GM12878 (cell line): ENCODE measurements around the gene GTPBP1. TPM values are rescaled to one million over a fixed set of nuclear protein-coding genes. Genes with fewer than 3 reads are reported as not detected.

Experiments
- ATAC-seq: fragments of 200-7000 bp; cut with Tn5 transposase; 3 replicates; pipeline ENCODE4 v1.9.1; 2020; ENCODE audit warnings: mild to moderate bottlenecking, moderate library complexity
- BruUV-seq: library from RNA; stranded (reverse); fragments of 400-500 nt; replicated peaks from 2 replicates; lab custom pipeline; 2021; lab: Mats Ljungman, UMichigan
- CTCF ChIA-PET: fragments of 300-600 bp; sonication (Branson Sonifier 250); formaldehyde crosslinking; extraction: SDS; loops from one replicate; lab custom pipeline; 2021; ENCODE audit warnings: inconsistent platforms; lab: Yijun Ruan, JAX
- POLR2A ChIA-PET: fragments of 350-600 bp; formaldehyde crosslinking; extraction: SDS; loops from one replicate; lab custom pipeline; 2021; ENCODE audit warnings: inconsistent platforms; lab: Charles Lee
- RAD21 ChIA-PET: fragments of 300-600 bp; sonication (Branson Sonifier 250); formaldehyde crosslinking; loops from one replicate; lab custom pipeline; 2023; ENCODE audit warnings: antibody characterized with exemption; ENCODE audit not compliant: unreplicated experiment; lab: Charles Lee
- SMC1A ChIA-PET: fragments of 300-600 bp; sonication (Branson Sonifier 250); formaldehyde crosslinking; loops from one replicate; lab custom pipeline; 2023; ENCODE audit not compliant: unreplicated experiment, uncharacterized antibody; lab: Charles Lee
- DNase-seq: peaks from one replicate; pipeline ENCODE4 v3.0.0-alpha.2; 2011; ENCODE audit warnings: low read depth, low spot score
- FAIRE-seq: peaks from 3 replicates; lab custom pipeline; 2011; peaks lifted over from hg19 to GRCh38; lab: Jason Lieb, UNC
- H2AFZ ChIP-seq: 2 replicates; pipeline ENCODE4 v1.6.0; 2011; ENCODE audit warnings: low read depth, low read length, control low read depth; ENCODE audit not compliant: control insufficient read depth
- H3K27ac ChIP-seq: 2 replicates; pipeline ENCODE4 v1.5.1; 2011; ENCODE audit warnings: control low read depth; ENCODE audit not compliant: control insufficient read depth, insufficient read depth
- H3K27me3 ChIP-seq, 2 experiments: replicated peaks in 1 of 2; 2 replicates each; pipeline versions ENCODE4 v1.6.0 to v1.6.1; 2011; ENCODE audit warnings: low read length in 1 of 2; ENCODE audit not compliant: control insufficient read depth in 2 of 2, insufficient read depth in 2 of 2
- H3K36me3 ChIP-seq, 2 experiments: 2 replicates each; pipeline ENCODE4 v1.5.1; 2011; ENCODE audit warnings: low read length in 1 of 2; ENCODE audit not compliant: control insufficient read depth in 2 of 2, insufficient read depth in 2 of 2
- H3K4me1 ChIP-seq: 2 replicates; pipeline ENCODE4 v1.6.1; 2011; ENCODE audit warnings: mild to moderate bottlenecking, low read length, moderate library complexity, mixed read lengths; ENCODE audit not compliant: control insufficient read depth, insufficient read depth
- H3K4me2 ChIP-seq: 2 replicates; pipeline ENCODE4 v1.6.0; 2011; ENCODE audit warnings: control low read depth; ENCODE audit not compliant: control insufficient read depth, insufficient read depth
- H3K4me3 ChIP-seq: fragments of 200-600 bp; sonication (generic); 2 replicates; pipeline ENCODE4 v1.5.1; 2016
- H3K79me2 ChIP-seq: 2 replicates; pipeline ENCODE4 v1.6.0; 2011; ENCODE audit warnings: low read length; ENCODE audit not compliant: control insufficient read depth, insufficient read depth
- H3K9ac ChIP-seq: 2 replicates; pipeline ENCODE4 v1.8.0; 2011; ENCODE audit warnings: low read length, control low read depth, mixed read lengths; ENCODE audit not compliant: control insufficient read depth, insufficient read depth
- H3K9me3 ChIP-seq: replicated peaks from 3 replicates; pipeline ENCODE4 v1.5.1; 2011; ENCODE audit warnings: mild to moderate bottlenecking, low read length; ENCODE audit not compliant: control insufficient read depth, insufficient read depth
- H4K20me1 ChIP-seq: 2 replicates; pipeline ENCODE4 v1.6.0; 2011; ENCODE audit not compliant: control insufficient read depth, insufficient read depth
- BHLHE40 ChIP-seq, 2 experiments: fragments of 450-650 bp in 1 of 2; IDR thresholded peaks; 2 replicates each; pipeline ENCODE4 v1.6.1; 2011 to 2017; ENCODE audit warnings: low read depth in 2 of 2, borderline replicate concordance in 1 of 2, improper control_type of control experiment in 1 of 2, low read length in 1 of 2, mild to moderate bottlenecking in 1 of 2
- EZH2 ChIP-seq: IDR thresholded peaks from 2 replicates; pipeline ENCODE4 v1.6.1; 2012; ENCODE audit warnings: low read depth, mild to moderate bottlenecking, control low read depth, inconsistent platforms, low read length, borderline replicate concordance; ENCODE audit not compliant: control insufficient read depth
- RFX5 ChIP-seq: IDR thresholded peaks from 2 replicates; pipeline ENCODE4 v1.6.1; 2011; ENCODE audit warnings: low read depth, low read length, improper control_type of control experiment
- SIX5 ChIP-seq: IDR thresholded peaks from 2 replicates; pipeline ENCODE4 v1.6.1; 2011; ENCODE audit warnings: mild to moderate bottlenecking, low read depth, low read length, moderate library complexity; ENCODE audit not compliant: severe bottlenecking
- STAT1 ChIP-seq: fragments of 450-650 bp; conservative IDR thresholded peaks from 2 replicates; pipeline ENCODE4 v1.6.1; 2014; ENCODE audit warnings: antibody characterized with exemption, mild to moderate bottlenecking
- ZNF24 ChIP-seq: fragments of 450-650 bp; IDR thresholded peaks from 2 replicates; pipeline ENCODE4 v1.6.1; 2017; ENCODE audit warnings: antibody characterized with exemption, mild to moderate bottlenecking
- WGBS: methylation state at CpG from one replicate; pipeline ENCODE4 v1.1.6; 2016; ENCODE audit warnings: low lambda C conversion rate; ENCODE audit not compliant: insufficient replicate concordance, insufficient coverage; ENCODE audit errors: missing lambda C conversion rate; 5-methylcytosine and 5-hydroxymethylcytosine counted together
- in situ Hi-C: fragments of 300-500 bp; cut with MboI; formaldehyde crosslinking; loops from 9 replicates; pipeline ENCODE4 v1.14.3; 2018; ENCODE audit warnings: mixed read lengths
- intact Hi-C: fragments of 100-400 bp; cut with micrococcal nuclease; formaldehyde crosslinking; loops from one replicate; pipeline ENCODE4 v1.14.2; 2022; ENCODE audit not compliant: unreplicated experiment
- polyA plus RNA-seq, 11 experiments: library from polyadenylated mRNA; depleted of rRNA in 4 of 11; unstranded in 6 of 11; stranded (reverse) in 5 of 11; fragments of >200 nt; fragmentation: Nextera tagmentation in 4 of 11; fragmentation: Illumina TruSeq in 1 of 11; extraction: Ambion mirVana in 4 of 11; extraction: Trizol in 1 of 11; gene quantifications; 1 replicate in 1 of 11; 2 replicates in 10 of 11; pipeline versions ENCODE4 v1.2.1 to v1.2.3, GENCODE V29; 2011 to 2016; ENCODE audit warnings: inconsistent platforms in 2 of 11, missing spikeins in 2 of 11, low read depth in 1 of 11
- total RNA-seq, 4 experiments: library from RNA; depleted of rRNA in 3 of 4; stranded (reverse); fragments of >200 nt in 3 of 4; fragmentation: Illumina TruSeq in 1 of 4; extraction: Trizol in 1 of 4; gene quantifications; 2 replicates each; pipeline versions ENCODE4 v1.2.1 to v1.2.3, GENCODE V29; 2013 to 2021
- TF ChIP-seq, protein P1 (sequence below): IDR thresholded peaks from 2 replicates; pipeline ENCODE4 v1.6.1; 2012; ENCODE audit warnings: low read depth, low read length, improper control_type of control experiment
- TF ChIP-seq, protein P2 (sequence below), 3 experiments: IDR thresholded peaks in 2 of 3; conservative IDR thresholded peaks in 1 of 3; 2 replicates each; pipeline ENCODE4 v1.5.1; 2011; ENCODE audit warnings: low read depth in 3 of 3, low read length in 3 of 3, mild to moderate bottlenecking in 3 of 3, control low read depth in 2 of 3, moderate library complexity in 2 of 3, inconsistent platforms in 1 of 3, mixed read lengths in 1 of 3; ENCODE audit not compliant: control insufficient read depth in 2 of 3, insufficient read depth in 1 of 3; ENCODE audit errors: extremely low read depth in 1 of 3

GTPBP1 gene
- total and polyA plus RNA-seq, 10 of the 15 experiments (the other 5 are each of a cell fraction or from before 2014, with no cell fraction given) = 0.89 to 63.1 (median 34.2) TPM

DNA sequence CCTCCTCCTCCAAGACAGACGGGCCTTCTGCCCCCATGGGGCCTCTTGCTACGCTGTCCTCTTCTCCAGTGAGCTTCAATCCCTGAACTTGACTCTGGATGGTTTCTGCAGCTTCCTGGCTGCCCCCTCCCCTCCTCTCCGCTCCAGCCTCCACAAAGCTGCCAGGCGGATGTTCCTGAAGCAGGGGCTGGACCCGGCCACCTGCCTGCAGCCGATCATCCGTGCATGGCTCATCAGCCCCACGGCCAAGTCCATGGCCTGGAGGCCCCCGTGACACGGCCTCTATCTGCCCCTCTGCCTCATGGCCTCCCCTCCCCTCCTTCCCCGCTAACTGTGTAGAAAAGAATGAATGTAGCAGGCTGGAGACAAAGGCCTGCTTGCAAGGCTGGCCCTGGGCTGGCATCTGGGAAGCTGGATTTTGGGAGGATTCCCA, 56.8 kb downstream of the GTPBP1 start:
- Histone ChIP-seq H3K36me3 (no peaks in the 10 kb centered on the region), H3K9me3 (no peaks in the 10 kb centered on the region), H3K79me2 (no peaks in the 10 kb centered on the region), H2AFZ (no peak overlapping the region), H3K27ac (no peak overlapping the region), H3K9ac (no peak overlapping the region), H3K4me2 (no peak overlapping the region), H3K27me3 (no peaks in the 10 kb centered on the region; a peak in 1 of 4 replicates), H3K4me1 (peaks cover 18% of the 10 kb centered on the region), H4K20me1 (no peaks in the 10 kb centered on the region), H3K4me3 (no peak overlapping the region)
- ChIA-PET SMC1A (interaction anchor here (1.1 kb wide), 1 partner anchor 40 kb away, joined by 3 read pairs; no protein-coding TSS in a partner anchor), CTCF (interaction anchor here (2.2 kb wide), 1 partner anchor 30 kb away, joined by 6 read pairs; no protein-coding TSS in a partner anchor), RAD21 (no interaction called here), POLR2A (no interaction called here)
- in situ Hi-C loops (loop anchor here (10.0 kb wide), 1 partner anchor 362 kb away; no protein-coding TSS in a partner anchor), intact Hi-C loops (loop anchor here (10.0 kb wide), 2 partner anchors 362 to 552 kb away; partner anchors contain the start of gene RPL3)
- FAIRE-seq = no peak
- TF ChIP-seq, protein P1, sequence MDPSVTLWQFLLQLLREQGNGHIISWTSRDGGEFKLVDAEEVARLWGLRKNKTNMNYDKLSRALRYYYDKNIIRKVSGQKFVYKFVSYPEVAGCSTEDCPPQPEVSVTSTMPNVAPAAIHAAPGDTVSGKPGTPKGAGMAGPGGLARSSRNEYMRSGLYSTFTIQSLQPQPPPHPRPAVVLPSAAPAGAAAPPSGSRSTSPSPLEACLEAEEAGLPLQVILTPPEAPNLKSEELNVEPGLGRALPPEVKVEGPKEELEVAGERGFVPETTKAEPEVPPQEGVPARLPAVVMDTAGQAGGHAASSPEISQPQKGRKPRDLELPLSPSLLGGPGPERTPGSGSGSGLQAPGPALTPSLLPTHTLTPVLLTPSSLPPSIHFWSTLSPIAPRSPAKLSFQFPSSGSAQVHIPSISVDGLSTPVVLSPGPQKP = no peak
- TF ChIP-seq, protein P2, sequence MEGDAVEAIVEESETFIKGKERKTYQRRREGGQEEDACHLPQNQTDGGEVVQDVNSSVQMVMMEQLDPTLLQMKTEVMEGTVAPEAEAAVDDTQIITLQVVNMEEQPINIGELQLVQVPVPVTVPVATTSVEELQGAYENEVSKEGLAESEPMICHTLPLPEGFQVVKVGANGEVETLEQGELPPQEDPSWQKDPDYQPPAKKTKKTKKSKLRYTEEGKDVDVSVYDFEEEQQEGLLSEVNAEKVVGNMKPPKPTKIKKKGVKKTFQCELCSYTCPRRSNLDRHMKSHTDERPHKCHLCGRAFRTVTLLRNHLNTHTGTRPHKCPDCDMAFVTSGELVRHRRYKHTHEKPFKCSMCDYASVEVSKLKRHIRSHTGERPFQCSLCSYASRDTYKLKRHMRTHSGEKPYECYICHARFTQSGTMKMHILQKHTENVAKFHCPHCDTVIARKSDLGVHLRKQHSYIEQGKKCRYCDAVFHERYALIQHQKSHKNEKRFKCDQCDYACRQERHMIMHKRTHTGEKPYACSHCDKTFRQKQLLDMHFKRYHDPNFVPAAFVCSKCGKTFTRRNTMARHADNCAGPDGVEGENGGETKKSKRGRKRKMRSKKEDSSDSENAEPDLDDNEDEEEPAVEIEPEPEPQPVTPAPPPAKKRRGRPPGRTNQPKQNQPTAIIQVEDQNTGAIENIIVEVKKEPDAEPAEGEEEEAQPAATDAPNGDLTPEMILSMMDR (IDR thresholded peaks at IDR 0.05 in 2 of 3, conservative IDR thresholded peaks at IDR 0.05 in 1 of 3; ENCODE audit: control insufficient read depth in 2 of 3, extremely low read depth in 1 of 3, insufficient read depth in 1 of 3, low read depth in 3 of 3, low read length in 3 of 3) = no peak
- TF ChIP-seq ZNF24 = no peak
- no peak for TF ChIP-seq STAT1
- no peak for TF ChIP-seq EZH2
- no peak for TF ChIP-seq BHLHE40 (IDR thresholded peaks at IDR 0.05; ENCODE audit: borderline replicate concordance in 1 of 2, low read depth in 2 of 2, low read length in 1 of 2)
- no peak for TF ChIP-seq SIX5
- TF ChIP-seq RFX5 = no peak
- no peak for DNase-seq
- WGBS = 76% methylated on average over 10 of the region's 11 CpGs
- no peak for ATAC-seq
- no TSS peak for BruUV-seq
